Measurements from ENCODE around the gene MGRN1.
A peak's percentile ranks its signal among the peaks of the same experiment; 100 is the strongest.

MGRN1 gene

GRCh38 chr16:4692460-4693295 is 68.1 kb downstream of the MGRN1 start (continued):
- TF ChIP-seq ZBTB6 (tag by site-specific recombination; IDR thresholded peaks at IDR 0.05) (no peak), ZNF302 (tag by site-specific recombination; IDR thresholded peaks at IDR 0.05; ENCODE audit: low read depth) (no peak), ZNF335 (tag by site-specific recombination; conservative IDR thresholded peaks at IDR 0.05) (peak; percentile 73; the same call in 1 of the 2 replicates), ZNF223 (tag by site-specific recombination; IDR thresholded peaks at IDR 0.05) (no peak), ZNF529 (tag by site-specific recombination; IDR thresholded peaks at IDR 0.05; ENCODE audit: insufficient replicate concordance) (no peak), HIC1 (tag by site-specific recombination; IDR thresholded peaks at IDR 0.05) (peak; percentile 90), ZNF704 (tag by site-specific recombination; IDR thresholded peaks at IDR 0.05) (no peak), ZNF670 (tag by site-specific recombination; IDR thresholded peaks at IDR 0.05; ENCODE audit: low read depth) (no peak), ZNF777 (tag by site-specific recombination; IDR thresholded peaks at IDR 0.05; ENCODE audit: borderline replicate concordance) (0 out of 2 replicates have a peak, but pooled peaks have one; percentile 29), SALL2 (tag by site-specific recombination; IDR thresholded peaks at IDR 0.05; ENCODE audit: borderline replicate concordance) (no peak), GFI1B (tag by site-specific recombination; IDR thresholded peaks at IDR 0.05) (no peak), PRDM10 (tag by site-specific recombination; IDR thresholded peaks at IDR 0.05) (no peak), ZNF600 (tag by site-specific recombination; IDR thresholded peaks at IDR 0.05) (peak; percentile 64; the same call in 1 of the 2 replicates), ZNF132 (tag by site-specific recombination; IDR thresholded peaks at IDR 0.05; ENCODE audit: borderline replicate concordance) (no peak), ZNF202 (tag by site-specific recombination; IDR thresholded peaks at IDR 0.05; ENCODE audit: borderline replicate concordance) (no peak), ZSCAN23 (tag by site-specific recombination; IDR thresholded peaks at IDR 0.05) (no peak), ZNF416 (tag by site-specific recombination; IDR thresholded peaks at IDR 0.05) (no peak), SP7 (tag by site-specific recombination; IDR thresholded peaks at IDR 0.05) (no peak), ZNF549 (tag by site-specific recombination; IDR thresholded peaks at IDR 0.05) (no peak)
- TF ChIP-seq, protein P1, sequence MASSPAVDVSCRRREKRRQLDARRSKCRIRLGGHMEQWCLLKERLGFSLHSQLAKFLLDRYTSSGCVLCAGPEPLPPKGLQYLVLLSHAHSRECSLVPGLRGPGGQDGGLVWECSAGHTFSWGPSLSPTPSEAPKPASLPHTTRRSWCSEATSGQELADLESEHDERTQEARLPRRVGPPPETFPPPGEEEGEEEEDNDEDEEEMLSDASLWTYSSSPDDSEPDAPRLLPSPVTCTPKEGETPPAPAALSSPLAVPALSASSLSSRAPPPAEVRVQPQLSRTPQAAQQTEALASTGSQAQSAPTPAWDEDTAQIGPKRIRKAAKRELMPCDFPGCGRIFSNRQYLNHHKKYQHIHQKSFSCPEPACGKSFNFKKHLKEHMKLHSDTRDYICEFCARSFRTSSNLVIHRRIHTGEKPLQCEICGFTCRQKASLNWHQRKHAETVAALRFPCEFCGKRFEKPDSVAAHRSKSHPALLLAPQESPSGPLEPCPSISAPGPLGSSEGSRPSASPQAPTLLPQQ (tag by site-specific recombination; IDR thresholded peaks at IDR 0.05) = no peak
- TF ChIP-seq, protein P2, sequence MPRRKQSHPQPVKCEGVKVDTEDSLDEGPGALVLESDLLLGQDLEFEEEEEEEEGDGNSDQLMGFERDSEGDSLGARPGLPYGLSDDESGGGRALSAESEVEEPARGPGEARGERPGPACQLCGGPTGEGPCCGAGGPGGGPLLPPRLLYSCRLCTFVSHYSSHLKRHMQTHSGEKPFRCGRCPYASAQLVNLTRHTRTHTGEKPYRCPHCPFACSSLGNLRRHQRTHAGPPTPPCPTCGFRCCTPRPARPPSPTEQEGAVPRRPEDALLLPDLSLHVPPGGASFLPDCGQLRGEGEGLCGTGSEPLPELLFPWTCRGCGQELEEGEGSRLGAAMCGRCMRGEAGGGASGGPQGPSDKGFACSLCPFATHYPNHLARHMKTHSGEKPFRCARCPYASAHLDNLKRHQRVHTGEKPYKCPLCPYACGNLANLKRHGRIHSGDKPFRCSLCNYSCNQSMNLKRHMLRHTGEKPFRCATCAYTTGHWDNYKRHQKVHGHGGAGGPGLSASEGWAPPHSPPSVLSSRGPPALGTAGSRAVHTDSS (tag by site-specific recombination; IDR thresholded peaks at IDR 0.05) = no peak
- TF ChIP-seq, protein P3, sequence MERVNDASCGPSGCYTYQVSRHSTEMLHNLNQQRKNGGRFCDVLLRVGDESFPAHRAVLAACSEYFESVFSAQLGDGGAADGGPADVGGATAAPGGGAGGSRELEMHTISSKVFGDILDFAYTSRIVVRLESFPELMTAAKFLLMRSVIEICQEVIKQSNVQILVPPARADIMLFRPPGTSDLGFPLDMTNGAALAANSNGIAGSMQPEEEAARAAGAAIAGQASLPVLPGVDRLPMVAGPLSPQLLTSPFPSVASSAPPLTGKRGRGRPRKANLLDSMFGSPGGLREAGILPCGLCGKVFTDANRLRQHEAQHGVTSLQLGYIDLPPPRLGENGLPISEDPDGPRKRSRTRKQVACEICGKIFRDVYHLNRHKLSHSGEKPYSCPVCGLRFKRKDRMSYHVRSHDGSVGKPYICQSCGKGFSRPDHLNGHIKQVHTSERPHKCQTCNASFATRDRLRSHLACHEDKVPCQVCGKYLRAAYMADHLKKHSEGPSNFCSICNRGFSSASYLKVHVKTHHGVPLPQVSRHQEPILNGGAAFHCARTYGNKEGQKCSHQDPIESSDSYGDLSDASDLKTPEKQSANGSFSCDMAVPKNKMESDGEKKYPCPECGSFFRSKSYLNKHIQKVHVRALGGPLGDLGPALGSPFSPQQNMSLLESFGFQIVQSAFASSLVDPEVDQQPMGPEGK (tag by site-specific recombination; IDR thresholded peaks at IDR 0.05) = no peak
- TF ChIP-seq, protein P4, sequence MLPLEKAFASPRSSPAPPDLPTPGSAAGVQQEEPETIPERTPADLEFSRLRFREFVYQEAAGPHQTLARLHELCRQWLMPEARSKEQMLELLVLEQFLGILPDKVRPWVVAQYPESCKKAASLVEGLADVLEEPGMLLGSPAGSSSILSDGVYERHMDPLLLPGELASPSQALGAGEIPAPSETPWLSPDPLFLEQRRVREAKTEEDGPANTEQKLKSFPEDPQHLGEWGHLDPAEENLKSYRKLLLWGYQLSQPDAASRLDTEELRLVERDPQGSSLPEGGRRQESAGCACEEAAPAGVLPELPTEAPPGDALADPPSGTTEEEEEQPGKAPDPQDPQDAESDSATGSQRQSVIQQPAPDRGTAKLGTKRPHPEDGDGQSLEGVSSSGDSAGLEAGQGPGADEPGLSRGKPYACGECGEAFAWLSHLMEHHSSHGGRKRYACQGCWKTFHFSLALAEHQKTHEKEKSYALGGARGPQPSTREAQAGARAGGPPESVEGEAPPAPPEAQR (tag by site-specific recombination; IDR thresholded peaks at IDR 0.05) = no peak
